Stimulated activated CD8-positive, alpha-beta memory T cell treated with anti-CD3 and anti-CD28 coated beads, Interleukin-15, amount 100 ng/mL, for 4 hours (primary cell): ENCODE results near the gene MFN1.

ENCODE experiments used
- DNase-seq, 2 donors: peaks; one replicate each; pipeline ENCODE4 v3.0.0-alpha.2; 2020; ENCODE audit warnings: low read depth in 2 of 2

Gene MFN1

GRCh38 chr3:179336345-179336929 is 11.1 kb upstream of the MFN1 start:
- no peak for DNase-seq

DNA sequence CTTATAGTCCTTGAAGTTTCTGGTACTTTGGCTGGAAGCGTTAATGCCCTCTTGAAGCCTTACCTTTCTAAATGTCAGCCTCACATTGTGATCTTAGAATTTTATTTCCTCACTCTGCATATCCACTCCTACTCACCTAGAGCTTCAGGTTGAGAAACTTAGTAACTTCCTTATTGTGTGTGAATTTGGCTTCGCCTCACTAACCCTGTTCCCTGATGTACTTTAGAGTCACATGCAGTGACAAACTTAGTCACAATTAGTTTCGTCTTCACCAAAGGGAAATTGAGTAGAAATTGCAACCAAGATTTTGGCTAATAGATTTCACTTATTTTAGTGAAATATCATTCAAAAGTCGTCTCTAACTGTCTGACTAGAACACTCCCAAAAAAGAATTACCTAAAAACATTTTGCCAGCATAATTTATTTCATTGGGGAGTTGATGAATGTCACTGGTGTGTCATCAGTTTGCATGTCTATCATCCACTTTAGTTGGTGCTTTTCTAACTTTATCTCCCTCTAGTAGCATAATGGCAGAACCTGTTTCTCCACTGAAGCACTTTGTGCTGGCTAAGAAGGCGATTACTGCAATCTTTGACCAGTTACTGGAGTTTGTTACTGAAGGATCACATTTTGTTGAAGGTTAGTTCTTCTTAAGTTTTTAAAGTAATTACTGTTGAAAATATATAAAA is 960 bp downstream of the MFN1 start:
- no peak for DNase-seq

DNA sequence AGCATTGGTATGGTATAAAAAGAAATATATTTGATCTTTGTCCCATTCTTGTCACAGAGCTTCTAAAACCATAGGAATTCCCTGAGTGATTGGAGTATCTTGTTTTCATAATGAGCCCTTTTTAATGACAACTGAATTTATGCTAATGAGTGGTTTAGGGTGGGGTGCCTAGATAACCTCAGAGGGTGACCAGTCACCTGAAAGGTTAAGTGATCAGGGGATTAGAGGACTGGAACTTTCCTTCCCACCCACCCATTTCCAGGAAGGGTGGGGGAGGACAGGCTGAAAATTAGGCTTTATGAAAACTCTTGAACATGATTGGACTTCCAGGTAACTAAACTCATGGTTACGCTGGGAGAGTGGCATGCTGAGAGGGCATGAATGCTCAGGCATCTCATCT is 8.5 kb downstream of the MFN1 start:
- no peak for DNase-seq

- no peak for DNase-seq
These were observed 15.8 kb downstream of the MFN1 start for GRCh38 chr3:179363332-179363731.

DNA sequence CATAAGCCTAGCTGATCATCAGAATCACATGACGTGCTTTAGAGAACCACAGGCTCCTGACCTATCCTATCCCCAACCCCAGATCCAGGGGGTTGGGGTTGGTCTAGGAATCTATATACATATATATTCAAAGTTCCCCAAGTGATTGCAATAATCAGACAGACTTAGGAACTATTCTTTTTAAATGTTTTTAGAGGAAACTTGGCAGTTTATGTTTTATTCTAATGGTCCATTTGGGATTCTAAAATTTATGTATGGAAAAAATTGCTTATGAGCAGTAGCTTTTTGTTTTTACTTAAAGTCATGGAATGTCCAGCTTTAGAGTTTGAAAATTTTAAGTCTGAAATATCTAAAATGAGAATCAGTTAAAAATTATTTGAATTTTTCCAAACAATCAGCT is 22.1 kb downstream of the MFN1 start:
- no peak for DNase-seq

- DNase-seq = no peak
These were observed 26.4 kb downstream of the MFN1 start for GRCh38 chr3:179373938-179374337.

- no peak for DNase-seq
These were observed 27.8 kb downstream of the MFN1 start for GRCh38 chr3:179375091-179375999.

DNA sequence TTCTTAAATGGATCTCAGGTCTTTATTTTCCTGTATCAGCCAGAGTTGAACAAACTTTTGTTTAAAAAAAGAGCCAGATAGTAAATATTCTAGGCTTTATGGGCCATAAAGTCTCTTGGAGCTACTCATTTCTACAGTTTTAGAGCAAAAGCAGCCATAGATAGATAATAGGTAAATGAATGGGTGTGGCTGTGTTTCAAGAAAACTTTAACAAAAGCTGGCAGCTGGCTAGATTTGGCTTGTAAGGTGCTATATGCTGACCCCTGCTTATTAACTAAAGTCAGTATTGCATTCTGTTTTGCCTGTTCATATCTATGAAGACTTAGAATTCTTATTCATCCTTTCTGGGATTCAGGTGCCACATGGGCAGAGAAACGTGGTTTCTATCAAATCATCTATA is 29.0 kb downstream of the MFN1 start:
- no peak for DNase-seq

DNA sequence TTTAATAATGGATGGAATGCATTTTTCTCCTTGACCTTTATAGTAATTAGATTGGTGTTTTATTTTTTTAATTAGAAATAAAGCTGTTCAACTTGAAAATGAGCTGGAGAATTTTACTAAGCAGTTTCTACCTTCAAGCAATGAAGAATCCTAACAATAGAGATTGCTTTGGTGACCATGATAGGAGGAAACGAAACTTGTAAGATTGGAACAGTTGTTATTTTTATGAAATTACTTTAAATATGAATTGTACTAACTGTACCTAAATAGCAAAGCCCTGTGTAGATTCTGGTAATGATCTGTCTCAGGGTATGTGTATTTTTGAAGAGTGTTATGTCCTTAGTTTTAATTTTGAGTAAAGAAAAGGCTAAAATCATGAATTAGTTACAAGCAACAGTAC is 44.4 kb downstream of the MFN1 start:
- no peak for DNase-seq

DNA sequence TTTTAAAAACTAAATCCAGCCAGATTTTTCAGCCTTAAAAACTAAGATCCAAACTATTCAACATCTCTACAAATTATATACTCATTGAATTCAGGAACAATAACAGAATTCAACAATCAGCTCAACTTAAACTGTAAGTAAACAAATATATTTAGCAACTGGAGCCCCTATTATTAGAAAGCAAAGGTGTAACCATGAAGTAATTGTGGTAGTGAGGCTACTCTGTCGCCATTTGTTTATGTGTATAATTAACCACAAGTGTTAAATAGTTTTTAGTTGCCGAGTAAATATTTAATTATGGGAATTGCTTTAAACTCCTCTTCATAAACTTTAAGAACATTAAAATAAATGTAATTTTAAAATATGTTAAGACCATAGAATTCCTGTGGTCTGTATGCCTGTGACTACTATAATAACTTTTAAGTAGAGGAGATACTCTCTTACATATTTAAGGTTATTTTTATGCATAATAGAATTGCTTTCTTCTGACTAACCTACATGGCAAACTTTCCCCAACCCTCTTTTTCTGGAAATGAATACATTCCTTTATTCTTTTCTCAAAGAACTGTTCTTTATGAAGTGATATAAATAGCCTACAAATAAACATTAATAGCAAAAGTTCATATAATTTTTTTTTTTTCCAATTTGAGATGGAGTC is 51.2 kb downstream of the MFN1 start:
- no peak for DNase-seq

- DNase-seq = no peak
These were observed 54.1 kb downstream of the MFN1 start for GRCh38 chr3:179401561-179401960.

DNA sequence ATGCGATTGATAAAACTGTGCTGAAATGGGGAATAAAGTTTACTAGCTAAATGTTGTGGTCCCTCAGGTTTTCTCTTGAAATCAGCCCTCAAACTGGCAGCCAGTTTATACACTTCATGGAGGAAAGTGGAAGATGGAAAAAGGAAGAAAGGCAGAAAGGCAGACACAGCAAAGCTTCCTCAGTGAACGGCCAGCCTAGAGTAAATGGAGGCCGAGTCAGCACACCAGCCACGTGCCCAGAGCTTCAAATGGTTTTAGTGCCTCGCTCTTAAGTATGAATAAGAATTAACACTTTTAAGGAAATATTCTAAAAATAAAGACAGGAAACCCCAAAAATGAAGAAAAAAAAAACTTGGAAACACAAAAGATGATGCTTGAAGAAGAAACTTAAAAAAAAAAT is 55.5 kb downstream of the MFN1 start:
- no peak for DNase-seq

- DNase-seq = no peak
These were observed 56.8 kb downstream of the MFN1 start for GRCh38 chr3:179404307-179404706.

DNA sequence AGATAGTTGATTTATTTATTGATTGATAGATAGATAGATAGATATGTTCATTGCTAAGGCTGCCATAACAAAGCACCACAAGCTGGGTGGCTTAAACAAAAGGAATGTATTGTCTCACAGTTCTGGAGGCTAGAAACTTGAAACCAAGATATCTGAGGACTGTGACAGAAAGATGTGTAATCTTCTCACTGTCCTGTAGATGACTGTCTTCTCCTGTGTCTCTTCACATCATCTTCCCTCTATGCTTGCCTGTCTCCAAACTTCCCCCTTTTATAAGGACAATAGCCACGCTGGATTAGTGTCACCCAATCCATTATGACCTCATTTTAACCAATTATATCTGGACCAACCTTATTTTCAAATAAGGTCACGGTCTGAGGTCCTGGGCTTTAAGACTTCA is 62.8 kb downstream of the MFN1 start:
- DNase-seq = no peak

DNA sequence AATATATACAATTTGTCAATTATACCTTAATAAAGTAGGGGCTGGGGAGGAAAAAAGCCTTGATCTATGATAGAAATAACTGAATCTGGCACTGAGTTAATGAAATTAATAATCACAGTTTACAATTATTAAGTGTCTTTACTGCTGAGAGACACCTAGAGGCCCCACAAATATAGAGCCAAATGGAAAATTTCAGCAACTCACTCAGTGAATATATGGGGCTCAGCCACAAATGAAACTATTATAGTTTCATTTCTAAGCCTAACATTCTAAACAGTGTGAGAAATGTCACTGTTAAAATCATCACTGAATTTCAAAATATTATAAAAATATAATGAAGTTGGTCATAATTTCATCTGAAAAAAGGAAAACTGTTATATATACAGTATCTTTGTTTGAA is 63.5 kb downstream of the MFN1 start:
- DNase-seq = no peak

- no peak for DNase-seq
These were observed 67.3 kb downstream of the MFN1 start for GRCh38 chr3:179414804-179415203.

- DNase-seq = no peak
These were observed 67.9 kb downstream of the MFN1 start for GRCh38 chr3:179415377-179415776.

DNA sequence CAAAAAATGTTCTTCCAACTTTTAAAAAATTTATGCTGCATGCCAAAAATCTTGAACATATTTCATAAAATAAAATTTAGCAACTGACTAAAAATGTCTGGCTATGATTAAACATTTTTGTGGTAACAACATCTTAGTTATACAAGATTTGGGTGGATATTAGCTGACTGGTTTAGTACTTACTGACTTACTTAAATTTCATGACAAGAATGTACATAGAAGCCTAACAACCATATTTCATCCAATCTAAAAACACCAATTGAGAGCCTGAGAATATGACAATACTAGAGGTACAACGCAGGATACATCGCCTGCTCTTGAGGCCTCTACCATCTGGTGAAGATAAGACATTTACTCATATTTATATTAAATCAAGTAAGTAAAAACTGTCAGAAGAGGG is 69.2 kb downstream of the MFN1 start:
- DNase-seq = no peak

DNA sequence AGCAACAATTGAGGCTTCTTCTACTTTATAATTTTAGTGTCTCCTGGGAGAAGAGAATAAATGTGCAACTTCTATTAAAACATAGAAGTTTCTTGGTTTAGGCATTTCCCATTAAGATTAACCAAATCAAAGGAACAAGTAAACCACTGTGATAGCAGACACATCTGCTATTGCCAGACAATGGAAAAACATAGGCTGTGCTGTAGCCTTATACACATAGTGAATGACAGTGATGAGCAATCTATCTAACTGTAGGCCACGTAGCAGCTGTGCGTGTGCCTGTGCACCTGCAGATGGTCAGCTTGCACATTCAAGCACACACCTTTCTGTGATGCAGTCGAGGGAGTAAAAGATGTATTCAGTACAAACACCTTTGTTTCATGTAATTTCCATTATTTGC is 71.1 kb downstream of the MFN1 start:
- no peak for DNase-seq

- no peak for DNase-seq
These were observed 74.0 kb downstream of the MFN1 start for GRCh38 chr3:179421500-179421899.

GRCh38 chr3:179425075-179425474 is 77.6 kb downstream of the MFN1 start:
- no peak for DNase-seq

DNA sequence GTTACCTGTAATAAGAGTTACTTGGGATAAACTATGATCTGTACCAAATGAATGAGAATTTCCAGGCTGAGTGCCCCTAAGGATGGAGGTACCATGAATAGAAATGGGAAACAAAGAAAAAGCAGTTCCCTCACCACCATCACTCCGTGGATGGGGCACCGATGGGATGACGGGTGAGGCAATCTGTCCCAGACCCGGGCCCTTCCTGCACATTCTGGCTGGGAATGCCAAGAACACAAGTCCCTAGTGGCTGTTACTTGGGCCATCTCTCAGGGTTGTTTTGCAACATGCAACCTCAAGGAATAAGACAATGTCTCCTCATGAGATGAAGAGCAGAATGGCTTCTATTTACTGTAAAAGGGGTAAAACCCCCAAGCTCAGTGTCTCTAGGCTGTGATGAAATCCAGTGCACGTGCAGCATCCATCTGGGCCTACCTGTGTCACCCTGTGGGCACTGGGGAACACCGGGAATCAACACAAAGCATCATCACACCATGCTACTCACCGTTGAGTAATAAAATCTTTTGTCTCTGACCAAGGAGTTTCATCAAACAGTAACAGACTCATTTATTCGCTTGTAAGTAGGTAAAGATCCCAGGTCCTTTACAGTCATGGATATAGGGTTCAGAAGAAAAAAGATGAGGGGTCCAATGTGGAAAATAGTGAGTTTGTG is 81.5 kb downstream of the MFN1 start:
- no peak for DNase-seq
